HL-60 (cell line): Measurements from ENCODE around the gene RTN4IP1.

Experiments used
- GABPA ChIP-seq: IDR thresholded peaks from 2 replicates; pipeline ENCODE4 v1.6.1; 2012; ENCODE audit warnings: low read depth
- POLR2AphosphoS5 ChIP-seq: IDR thresholded peaks from 2 replicates; pipeline ENCODE4 v1.6.1; 2012; ENCODE audit warnings: low read depth
- SPI1 ChIP-seq: IDR thresholded peaks from 2 replicates; pipeline ENCODE4 v1.6.1; 2012; ENCODE audit warnings: low read depth, mild to moderate bottlenecking, borderline replicate concordance
- TF ChIP-seq, protein P1 (sequence below): IDR thresholded peaks from one replicate; pipeline ENCODE4 v1.5.1; 2011; ENCODE audit warnings: low read length, control low read depth, inconsistent platforms; ENCODE audit not compliant: insufficient read depth
- TF ChIP-seq, protein P2 (sequence below): IDR thresholded peaks from 2 replicates; pipeline ENCODE4 v1.6.1; 2012; ENCODE audit warnings: low read depth; ENCODE audit not compliant: insufficient replicate concordance

DNA sequence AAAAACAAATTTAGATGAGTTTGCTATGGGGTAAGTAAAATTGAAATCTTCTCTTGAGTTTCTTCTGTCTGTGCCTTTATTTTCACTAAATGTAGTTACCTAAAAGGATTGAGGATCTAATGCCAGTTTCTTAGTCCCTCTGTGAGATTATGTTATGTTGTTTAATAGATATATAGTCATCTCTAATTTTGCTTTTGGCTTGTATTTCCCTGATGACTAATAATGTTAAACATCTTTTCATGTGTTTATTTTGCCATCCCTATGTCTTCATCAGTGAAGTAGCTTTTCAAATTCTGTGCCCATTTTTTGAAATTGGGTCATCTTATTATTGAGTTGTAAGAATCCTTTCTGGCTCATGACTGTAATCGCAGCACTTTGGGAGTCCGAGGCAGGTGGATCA, 13.8 kb upstream of the RTN4IP1 start:
- TF ChIP-seq, protein P1, sequence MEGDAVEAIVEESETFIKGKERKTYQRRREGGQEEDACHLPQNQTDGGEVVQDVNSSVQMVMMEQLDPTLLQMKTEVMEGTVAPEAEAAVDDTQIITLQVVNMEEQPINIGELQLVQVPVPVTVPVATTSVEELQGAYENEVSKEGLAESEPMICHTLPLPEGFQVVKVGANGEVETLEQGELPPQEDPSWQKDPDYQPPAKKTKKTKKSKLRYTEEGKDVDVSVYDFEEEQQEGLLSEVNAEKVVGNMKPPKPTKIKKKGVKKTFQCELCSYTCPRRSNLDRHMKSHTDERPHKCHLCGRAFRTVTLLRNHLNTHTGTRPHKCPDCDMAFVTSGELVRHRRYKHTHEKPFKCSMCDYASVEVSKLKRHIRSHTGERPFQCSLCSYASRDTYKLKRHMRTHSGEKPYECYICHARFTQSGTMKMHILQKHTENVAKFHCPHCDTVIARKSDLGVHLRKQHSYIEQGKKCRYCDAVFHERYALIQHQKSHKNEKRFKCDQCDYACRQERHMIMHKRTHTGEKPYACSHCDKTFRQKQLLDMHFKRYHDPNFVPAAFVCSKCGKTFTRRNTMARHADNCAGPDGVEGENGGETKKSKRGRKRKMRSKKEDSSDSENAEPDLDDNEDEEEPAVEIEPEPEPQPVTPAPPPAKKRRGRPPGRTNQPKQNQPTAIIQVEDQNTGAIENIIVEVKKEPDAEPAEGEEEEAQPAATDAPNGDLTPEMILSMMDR, result no peak
- no peak for TF ChIP-seq POLR2AphosphoS5
- TF ChIP-seq SPI1, result no peak
- no peak for TF ChIP-seq GABPA
- TF ChIP-seq, protein P2, sequence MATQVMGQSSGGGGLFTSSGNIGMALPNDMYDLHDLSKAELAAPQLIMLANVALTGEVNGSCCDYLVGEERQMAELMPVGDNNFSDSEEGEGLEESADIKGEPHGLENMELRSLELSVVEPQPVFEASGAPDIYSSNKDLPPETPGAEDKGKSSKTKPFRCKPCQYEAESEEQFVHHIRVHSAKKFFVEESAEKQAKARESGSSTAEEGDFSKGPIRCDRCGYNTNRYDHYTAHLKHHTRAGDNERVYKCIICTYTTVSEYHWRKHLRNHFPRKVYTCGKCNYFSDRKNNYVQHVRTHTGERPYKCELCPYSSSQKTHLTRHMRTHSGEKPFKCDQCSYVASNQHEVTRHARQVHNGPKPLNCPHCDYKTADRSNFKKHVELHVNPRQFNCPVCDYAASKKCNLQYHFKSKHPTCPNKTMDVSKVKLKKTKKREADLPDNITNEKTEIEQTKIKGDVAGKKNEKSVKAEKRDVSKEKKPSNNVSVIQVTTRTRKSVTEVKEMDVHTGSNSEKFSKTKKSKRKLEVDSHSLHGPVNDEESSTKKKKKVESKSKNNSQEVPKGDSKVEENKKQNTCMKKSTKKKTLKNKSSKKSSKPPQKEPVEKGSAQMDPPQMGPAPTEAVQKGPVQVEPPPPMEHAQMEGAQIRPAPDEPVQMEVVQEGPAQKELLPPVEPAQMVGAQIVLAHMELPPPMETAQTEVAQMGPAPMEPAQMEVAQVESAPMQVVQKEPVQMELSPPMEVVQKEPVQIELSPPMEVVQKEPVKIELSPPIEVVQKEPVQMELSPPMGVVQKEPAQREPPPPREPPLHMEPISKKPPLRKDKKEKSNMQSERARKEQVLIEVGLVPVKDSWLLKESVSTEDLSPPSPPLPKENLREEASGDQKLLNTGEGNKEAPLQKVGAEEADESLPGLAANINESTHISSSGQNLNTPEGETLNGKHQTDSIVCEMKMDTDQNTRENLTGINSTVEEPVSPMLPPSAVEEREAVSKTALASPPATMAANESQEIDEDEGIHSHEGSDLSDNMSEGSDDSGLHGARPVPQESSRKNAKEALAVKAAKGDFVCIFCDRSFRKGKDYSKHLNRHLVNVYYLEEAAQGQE, result no peak
